ENCODE data around the gene RDH8.

The RDH8 gene

GRCh38 chr19:9970481-9970880 lies 42.8 kb upstream of the RDH8 start:
- H4K20me1 ChIP-seq (ENCODE audit: insufficient read depth, low read length): no peaks in the 10 kb centered on the region
- no peak overlapping the region for H2AFZ ChIP-seq (ENCODE audit: low read length)
- no peak overlapping the region for H3K9ac ChIP-seq (ENCODE audit: low read length)
- no peaks in the 10 kb centered on the region for H3K9me2 ChIP-seq (ENCODE audit: low read depth, low read length)
- TF ChIP-seq EZH2 (IDR thresholded peaks at IDR 0.05; ENCODE audit: borderline replicate concordance, low read length) (no peak), CTCF (IDR thresholded peaks at IDR 0.05; ENCODE audit: low read length) (no peak)
- H3K79me2 ChIP-seq (ENCODE audit: insufficient read depth, low read length): no peaks in the 10 kb centered on the region
- H3K4me3 ChIP-seq (ENCODE audit: low read depth, low read length, poor library complexity, severe bottlenecking): no peak overlapping the region
- H3K4me2 ChIP-seq (ENCODE audit: low read length): no peak overlapping the region
- no peaks in the 10 kb centered on the region for H3F3A ChIP-seq (ENCODE audit: insufficient read depth, low read length)
- H3K27me3 ChIP-seq (ENCODE audit: insufficient read depth, low read length): no peaks in the 10 kb centered on the region
- H3K36me3 ChIP-seq (ENCODE audit: insufficient read depth, low read length): no peaks in the 10 kb centered on the region
- no peaks in the 10 kb centered on the region for H3K4me1 ChIP-seq (ENCODE audit: insufficient read depth, low read length, severe bottlenecking)
- H3K9me3 ChIP-seq (ENCODE audit: low read length): no peaks in the 10 kb centered on the region
- H3K27ac ChIP-seq (ENCODE audit: low read depth, low read length, poor library complexity, severe bottlenecking): no peak overlapping the region

- no peaks in the 10 kb centered on the region for H3K27me3 ChIP-seq (ENCODE audit: insufficient read depth, low read length)
- TF ChIP-seq CTCF (IDR thresholded peaks at IDR 0.05; ENCODE audit: low read length) (no peak), EZH2 (IDR thresholded peaks at IDR 0.05; ENCODE audit: borderline replicate concordance, low read length) (no peak)
- H3K27ac ChIP-seq (ENCODE audit: low read depth, low read length, poor library complexity, severe bottlenecking): no peak overlapping the region
Observed at GRCh38 chr19:9971166-9971897, 42.0 kb upstream of the RDH8 start.

GRCh38 chr19:9972103-9972502 lies 41.2 kb upstream of the RDH8 start:
- no peak overlapping the region for H3K9ac ChIP-seq (ENCODE audit: low read length)
- no peaks in the 10 kb centered on the region for H3K4me1 ChIP-seq (ENCODE audit: insufficient read depth, low read length, severe bottlenecking)

More at GRCh38 chr19:9971166-9971897, 42.0 kb upstream of the RDH8 start:
- no peaks in the 10 kb centered on the region for H3F3A ChIP-seq (ENCODE audit: insufficient read depth, low read length)
- H2AFZ ChIP-seq (ENCODE audit: low read length): no peak overlapping the region
- H3K79me2 ChIP-seq (ENCODE audit: insufficient read depth, low read length): no peaks in the 10 kb centered on the region
- H3K4me3 ChIP-seq (ENCODE audit: low read depth, low read length, poor library complexity, severe bottlenecking): no peak overlapping the region
- no peaks in the 10 kb centered on the region for H3K36me3 ChIP-seq (ENCODE audit: insufficient read depth, low read length)
- H3K9ac ChIP-seq (ENCODE audit: low read length): no peak overlapping the region
- no peaks in the 10 kb centered on the region for H3K4me1 ChIP-seq (ENCODE audit: insufficient read depth, low read length, severe bottlenecking)
- no peak overlapping the region for H3K4me2 ChIP-seq (ENCODE audit: low read length)
- H3K9me2 ChIP-seq (ENCODE audit: low read depth, low read length): no peaks in the 10 kb centered on the region
- H4K20me1 ChIP-seq (ENCODE audit: insufficient read depth, low read length): no peaks in the 10 kb centered on the region
- H3K9me3 ChIP-seq (ENCODE audit: low read length): no peaks in the 10 kb centered on the region

More at GRCh38 chr19:9972103-9972502, 41.2 kb upstream of the RDH8 start:
- Histone ChIP-seq H2AFZ (ENCODE audit: low read length) (no peak overlapping the region), H4K20me1 (ENCODE audit: insufficient read depth, low read length) (no peaks in the 10 kb centered on the region), H3K9me2 (ENCODE audit: low read depth, low read length) (no peaks in the 10 kb centered on the region), H3K79me2 (ENCODE audit: insufficient read depth, low read length) (no peaks in the 10 kb centered on the region), H3K27ac (ENCODE audit: low read depth, low read length, poor library complexity, severe bottlenecking) (no peak overlapping the region), H3K4me3 (ENCODE audit: low read depth, low read length, poor library complexity, severe bottlenecking) (no peak overlapping the region), H3K27me3 (ENCODE audit: insufficient read depth, low read length) (no peaks in the 10 kb centered on the region), H3K36me3 (ENCODE audit: insufficient read depth, low read length) (no peaks in the 10 kb centered on the region), H3K9me3 (ENCODE audit: low read length) (no peaks in the 10 kb centered on the region), H3K4me2 (ENCODE audit: low read length) (no peak overlapping the region), H3F3A (ENCODE audit: insufficient read depth, low read length) (no peaks in the 10 kb centered on the region)
- no peak for TF ChIP-seq EZH2 (IDR thresholded peaks at IDR 0.05; ENCODE audit: borderline replicate concordance, low read length)
